ENCODE data around the gene PCP4.

PCP4 gene

DNA sequence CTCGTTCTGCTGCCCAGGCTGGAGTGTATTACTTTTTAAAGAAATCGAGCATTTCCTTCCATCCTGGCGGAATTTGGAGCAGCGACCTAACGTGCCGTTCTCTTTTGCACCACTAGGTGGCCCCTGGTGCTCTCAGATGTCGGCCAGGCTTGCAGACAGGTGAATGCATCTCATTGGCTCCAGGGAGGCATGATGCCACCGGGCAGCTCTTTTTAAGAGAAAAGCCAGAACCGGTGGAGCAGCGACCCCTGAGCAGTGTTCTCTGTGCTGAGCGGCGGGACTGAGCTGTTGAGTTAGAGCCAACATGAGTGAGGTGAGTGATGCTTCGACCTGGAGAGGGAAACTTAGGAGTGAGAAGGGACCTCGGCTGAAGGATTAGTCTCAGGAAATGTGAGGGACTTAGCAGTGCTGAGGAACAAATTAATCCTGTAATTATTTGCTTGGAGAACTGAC lies at the start of gene PCP4:
Gene PCP4 (plus strand): TSS at position 241 of the 453 bp plus-strand sequence. CDS start 64 bp downstream, at position 305.
- no peak for DNase-seq (ENCODE audit: low read depth)

- DNase-seq (ENCODE audit: low read depth), result no peak
These were observed 48.7 kb upstream of the PCP4 start for GRCh38 chr21:39818557-39818956.

GRCh38 chr21:39822042-39822441 lies 45.2 kb upstream of the PCP4 start:
- DNase-seq (ENCODE audit: low read depth), result no peak

DNA sequence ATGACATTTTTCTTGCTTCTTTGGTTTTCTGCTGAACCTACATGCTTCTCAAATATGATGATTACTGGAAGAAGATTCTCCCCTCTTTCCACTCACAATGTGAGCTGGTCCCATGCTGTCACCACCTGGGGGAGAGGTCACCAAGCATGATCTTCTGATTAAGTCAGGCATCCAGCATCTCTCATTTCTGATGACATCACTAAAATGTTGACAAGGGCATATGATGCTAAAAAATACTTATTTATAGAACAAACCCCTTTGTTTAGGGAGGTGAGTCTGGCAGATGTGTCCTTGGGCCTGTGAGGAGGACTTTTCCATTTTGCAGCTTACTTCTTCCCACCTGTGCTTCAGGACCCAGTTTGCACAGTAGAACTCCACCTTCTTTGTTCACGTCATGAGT lies 42.0 kb upstream of the PCP4 start:
- no peak for DNase-seq (ENCODE audit: low read depth)

DNA sequence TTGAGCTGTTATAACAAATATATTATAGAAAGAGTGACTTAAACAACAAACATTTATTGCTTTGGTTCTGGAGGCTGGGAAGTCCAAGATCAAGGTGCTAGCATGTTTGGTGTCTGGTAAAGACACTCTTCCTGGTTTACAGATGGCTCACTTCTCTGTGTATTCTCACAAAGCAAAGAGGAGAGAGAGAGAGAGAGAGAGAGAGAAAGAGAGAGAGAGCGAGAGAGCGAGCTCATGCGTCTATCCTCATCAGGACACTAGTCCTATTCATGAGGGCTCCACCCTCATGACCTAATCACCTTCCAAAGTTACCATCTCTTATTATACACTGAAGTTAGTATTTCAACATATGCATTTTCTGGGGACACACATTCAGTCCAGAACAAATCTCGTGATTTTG lies 32.7 kb upstream of the PCP4 start:
- DNase-seq (ENCODE audit: low read depth), result no peak

GRCh38 chr21:39837861-39838359 lies 29.3 kb upstream of the PCP4 start:
- no peak for DNase-seq (ENCODE audit: low read depth)

DNA sequence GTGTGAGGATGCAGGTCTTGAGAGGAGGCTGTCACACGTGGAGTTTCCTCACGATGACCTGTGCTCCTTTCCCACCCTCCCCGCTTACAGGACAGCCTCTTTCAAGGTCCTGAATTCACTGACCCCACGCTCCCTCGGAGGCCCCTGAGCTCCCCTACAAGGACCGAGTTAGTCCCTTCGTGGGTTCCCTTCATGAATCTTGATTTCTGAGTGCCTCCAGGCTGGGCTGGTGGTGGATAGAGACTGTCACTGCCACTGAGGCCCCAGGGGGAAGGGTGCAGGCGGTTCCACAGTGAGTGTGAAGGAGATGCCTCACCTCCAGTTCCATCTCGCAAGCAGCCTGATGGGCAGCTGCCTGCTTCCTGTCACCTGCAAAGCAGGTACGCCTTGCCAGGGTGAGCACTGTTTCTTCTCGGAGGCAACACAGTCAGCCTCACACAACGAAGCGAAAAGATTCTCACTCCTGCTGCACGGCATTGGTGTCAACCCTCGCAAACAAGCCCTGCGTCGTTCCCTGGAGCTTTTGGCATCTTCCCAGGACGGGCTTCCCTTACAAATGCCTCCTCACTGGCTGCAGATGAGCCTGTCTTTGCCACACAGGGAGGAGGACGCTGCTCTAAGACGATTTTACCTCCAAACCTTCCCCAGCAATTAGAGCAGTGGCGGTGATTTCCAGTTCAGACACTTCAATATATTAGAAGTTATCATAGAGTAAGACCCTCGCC lies 26.7 kb upstream of the PCP4 start:
- DNase-seq (ENCODE audit: low read depth), result no peak

GRCh38 chr21:39842741-39843459 lies 24.3 kb upstream of the PCP4 start:
- DNase-seq (ENCODE audit: low read depth), result no peak

DNA sequence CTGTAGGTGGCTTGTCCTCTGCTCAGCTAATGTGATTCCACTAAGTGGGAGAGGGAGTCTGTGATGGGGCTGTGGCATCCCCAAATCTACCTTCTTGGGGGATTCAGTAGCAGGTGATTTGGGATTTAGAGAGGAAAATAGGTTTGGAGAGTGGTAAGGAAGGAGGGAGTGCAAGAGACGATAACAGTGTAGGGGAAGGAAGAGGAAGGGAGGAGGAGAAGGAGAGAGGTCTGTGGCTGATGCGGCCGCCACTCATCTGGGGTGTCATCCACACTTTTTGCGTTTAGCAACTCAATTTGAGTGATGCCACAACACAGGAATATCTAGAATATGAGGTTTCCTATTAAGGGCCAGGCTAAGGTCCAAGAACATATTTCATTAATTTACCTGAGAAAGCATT lies 23.8 kb upstream of the PCP4 start:
- DNase-seq (ENCODE audit: low read depth), result no peak

- DNase-seq (ENCODE audit: low read depth), result no peak
These were observed 23.3 kb upstream of the PCP4 start for GRCh38 chr21:39843916-39844315.

DNA sequence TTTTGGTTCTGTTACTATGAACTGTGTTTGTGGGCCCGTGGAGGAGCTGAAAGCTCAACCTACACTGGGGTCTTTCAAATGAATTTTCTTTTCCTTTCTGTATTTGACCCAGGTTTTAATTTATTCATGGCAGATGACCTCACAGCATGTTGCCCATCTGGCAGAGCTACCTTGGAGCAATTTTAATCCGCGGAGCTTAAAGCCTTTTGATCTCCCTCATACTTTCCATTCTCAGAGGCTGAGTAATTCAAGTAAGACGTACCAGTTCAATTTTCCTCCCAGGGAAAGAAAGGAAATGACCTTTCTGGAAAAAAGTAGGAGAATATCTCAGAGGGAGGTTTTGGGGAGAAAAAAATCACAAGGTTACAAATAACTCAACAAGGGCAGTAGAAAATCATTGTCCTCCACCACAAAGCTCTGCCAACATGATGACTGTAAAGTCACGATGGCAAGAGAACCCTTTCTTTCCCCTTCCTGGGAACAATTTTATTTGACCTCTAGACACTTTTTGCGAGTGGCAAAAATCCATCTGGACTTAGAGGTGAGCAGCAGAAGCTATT lies 21.6 kb upstream of the PCP4 start:
- DNase-seq (ENCODE audit: low read depth), result no peak

- no peak for DNase-seq (ENCODE audit: low read depth)
These were observed 19.4 kb upstream of the PCP4 start for GRCh38 chr21:39847877-39848276.

DNA sequence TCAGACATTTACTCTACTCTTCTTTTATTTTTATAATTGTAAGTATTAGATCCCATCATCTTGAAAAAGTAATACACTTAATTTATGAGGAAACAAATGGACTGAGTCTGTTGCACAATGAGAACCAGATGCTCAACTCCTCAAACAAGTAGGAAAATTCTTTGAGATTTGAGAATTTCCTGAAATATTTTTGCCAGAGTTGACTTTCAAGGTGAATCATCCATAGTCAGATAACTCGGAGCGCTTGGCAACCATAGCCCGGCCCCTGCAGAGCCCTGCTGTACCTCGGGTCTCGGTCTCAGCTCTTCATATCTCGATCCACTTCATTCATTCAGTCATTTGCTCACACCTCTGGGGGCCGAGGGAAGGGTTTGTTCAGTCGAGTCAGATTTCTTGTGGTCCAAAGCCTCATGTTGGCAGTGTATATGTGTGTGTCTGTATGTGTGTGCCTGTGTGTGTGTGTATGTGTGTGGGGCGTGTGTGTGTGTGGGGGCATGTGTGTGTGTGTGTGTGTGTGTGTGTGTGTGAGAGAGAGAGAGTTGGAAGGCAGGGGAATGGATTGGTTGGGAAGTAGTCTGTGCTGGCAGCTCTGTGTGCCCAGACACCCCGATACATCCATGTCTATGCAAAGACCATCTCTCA lies 18.1 kb upstream of the PCP4 start:
- no peak for DNase-seq (ENCODE audit: low read depth)

DNA sequence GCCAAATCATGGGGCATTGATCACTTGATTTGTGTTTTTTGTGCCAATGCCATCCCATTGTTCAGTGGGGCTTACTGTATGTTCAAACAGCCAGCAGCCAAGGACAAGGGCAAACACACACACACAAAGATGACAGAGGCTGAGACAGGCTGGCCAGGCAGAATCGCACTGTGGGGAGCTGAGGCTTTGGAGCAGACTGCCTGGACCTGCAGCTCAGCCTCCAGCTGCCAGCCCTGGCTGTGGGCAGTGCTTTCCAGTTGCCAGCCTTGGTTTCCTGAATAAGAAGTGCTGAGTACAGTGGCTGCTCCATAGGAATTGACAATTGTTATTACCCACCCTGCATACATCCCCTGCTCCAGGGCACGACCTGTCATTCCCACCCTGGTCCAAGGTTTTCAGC lies 16.9 kb upstream of the PCP4 start:
- no peak for DNase-seq (ENCODE audit: low read depth)

DNA sequence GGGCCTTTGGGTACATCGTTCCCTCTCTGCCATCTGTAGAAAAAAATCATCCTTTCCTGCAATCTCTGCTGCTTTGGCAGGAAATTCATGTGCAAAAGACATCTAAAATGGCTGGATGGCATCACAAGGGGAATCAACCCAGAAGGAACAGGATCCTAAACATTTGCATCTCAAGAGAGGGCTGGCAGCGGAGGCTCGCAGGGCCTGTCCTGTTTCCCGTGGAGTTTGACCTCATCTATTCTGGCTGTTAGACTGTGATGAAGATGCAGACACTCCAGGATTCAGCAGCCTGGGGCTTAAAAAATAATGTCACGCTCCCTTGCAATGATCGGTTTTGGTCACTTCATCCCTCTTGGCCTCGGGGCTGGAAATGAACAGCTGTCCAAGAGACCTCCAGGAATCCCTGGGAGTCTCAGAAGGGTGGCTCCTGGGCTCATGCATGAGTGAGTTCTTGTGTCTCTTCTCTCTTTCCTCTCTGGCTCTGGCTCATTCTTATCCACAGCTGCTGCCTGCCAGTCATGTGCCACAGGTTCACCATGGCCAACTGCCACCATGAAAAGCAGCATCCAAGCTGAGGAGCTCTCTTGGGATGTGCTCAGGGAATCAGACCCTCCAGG lies 16.1 kb upstream of the PCP4 start:
- no peak for DNase-seq (ENCODE audit: low read depth)

- DNase-seq (ENCODE audit: low read depth), result no peak
These were observed 15.1 kb upstream of the PCP4 start for GRCh38 chr21:39852021-39852721.

DNA sequence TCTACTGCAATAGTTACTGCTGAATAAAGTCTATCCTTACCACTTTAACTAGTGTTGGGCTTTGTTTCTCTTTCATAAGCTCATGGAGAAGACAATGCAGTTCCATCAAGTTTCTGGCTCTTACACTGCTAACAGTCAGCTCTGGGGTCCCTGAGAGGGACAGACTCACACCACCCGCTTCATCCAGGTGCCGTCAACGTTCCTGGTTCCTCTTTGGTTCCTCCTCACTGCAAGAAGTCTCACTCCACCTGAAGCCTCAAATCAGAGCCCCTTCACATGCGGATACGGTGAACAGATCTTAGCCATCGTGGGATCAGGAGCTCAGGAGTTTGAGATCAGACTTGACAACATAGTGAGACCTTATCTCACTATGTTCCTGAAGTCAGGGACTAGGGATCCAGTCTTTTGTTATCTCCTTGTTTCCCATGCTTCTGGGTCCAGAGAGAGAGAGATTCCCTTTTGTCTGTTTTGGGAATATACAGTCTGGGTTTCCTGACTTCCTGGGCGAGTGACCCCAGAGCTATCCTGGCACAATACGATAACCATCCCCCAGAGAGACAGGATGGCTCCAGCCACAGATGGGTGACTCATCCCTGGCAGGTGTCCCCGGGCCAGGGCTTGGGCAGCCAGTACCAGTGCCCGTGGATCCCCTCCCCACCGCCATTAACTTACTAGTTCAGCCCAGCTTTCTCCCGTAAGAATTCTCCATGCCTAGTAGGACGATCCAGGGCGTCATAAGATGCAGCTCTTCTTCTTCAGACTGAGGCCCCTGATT lies 14.3 kb upstream of the PCP4 start:
- DNase-seq (ENCODE audit: low read depth), result no peak

GRCh38 chr21:39854572-39854971 lies 12.7 kb upstream of the PCP4 start:
- no peak for DNase-seq (ENCODE audit: low read depth)

GRCh38 chr21:39855595-39855994 lies 11.6 kb upstream of the PCP4 start:
- no peak for DNase-seq (ENCODE audit: low read depth)

DNA sequence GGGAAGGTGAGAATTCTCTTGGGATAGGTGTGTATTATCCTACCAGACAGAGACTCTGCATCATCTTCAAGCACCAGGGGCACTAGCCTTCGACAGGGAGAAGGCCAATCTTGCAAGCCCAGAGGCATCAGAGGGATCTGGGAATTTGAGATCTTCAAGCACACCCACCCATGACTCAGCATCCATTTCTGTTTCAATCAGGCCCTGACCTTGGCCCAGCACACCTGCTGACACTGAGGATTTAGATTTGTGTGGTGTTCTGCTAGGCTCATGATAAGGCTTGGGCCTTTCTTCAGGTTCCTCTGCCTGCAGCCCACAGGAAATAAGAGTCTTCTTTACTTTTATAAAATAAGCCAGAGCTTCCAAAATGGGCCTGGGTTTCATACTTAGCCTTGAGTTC lies 6.6 kb upstream of the PCP4 start:
- no peak for DNase-seq (ENCODE audit: low read depth)

- no peak for DNase-seq (ENCODE audit: low read depth)
These were observed 4.1 kb upstream of the PCP4 start for GRCh38 chr21:39863111-39863510.

Measured in stimulated activated CD8-positive, alpha-beta memory T cell treated with anti-CD3 and anti-CD28 coated beads, Interleukin-15, amount 100 ng/mL, for 24 hours (primary cell).